Activated CD4-positive, alpha-beta T cell treated with anti-CD3 and anti-CD28 coated beads, Interleukin-2, amount 50 U/mL, for 4 hours (primary cell): Measurements from ENCODE around the gene PHLDB3.
"Not testable (repeated sequence)": the region's sequence is repeated elsewhere in the genome, so short reads cannot be mapped to it uniquely, and the experiment has no call there.

Experiments
- DNase-seq, 2 experiments: peaks; one replicate each; pipeline ENCODE4 v3.0.0-alpha.2; 2020

PHLDB3 gene

GRCh38 chr19:43466793-43467192, 37.8 kb downstream of the PHLDB3 start:
- DNase-seq, result no peak

- DNase-seq, result no peak
Measured at GRCh38 chr19:43465468-43466120, 39.0 kb downstream of the PHLDB3 start, which contains the start of gene LYPD3. LYPD3 (minus strand) TSS chr19:43465608; CDS start chr19:43465571, 37 bp downstream.

- no peak for DNase-seq
Measured at GRCh38 chr19:43464134-43464775, 40.3 kb downstream of the PHLDB3 start.

GRCh38 chr19:43463381-43464133, 41.0 kb downstream of the PHLDB3 start:
- DNase-seq, result peak; percentile 100

- DNase-seq, result no peak
Measured at GRCh38 chr19:43462785-43463380, 41.7 kb downstream of the PHLDB3 start.

GRCh38 chr19:43462383-43462782, 42.2 kb downstream of the PHLDB3 start:
- DNase-seq, result no peak

- DNase-seq, result no peak
Measured at GRCh38 chr19:43461303-43461702, 43.2 kb downstream of the PHLDB3 start.

- DNase-seq, result no peak
Measured at GRCh38 chr19:43460362-43461016, 44.1 kb downstream of the PHLDB3 start.

GRCh38 chr19:43457809-43458208, 46.7 kb downstream of the PHLDB3 start:
- DNase-seq, result no peak

- no peak for DNase-seq
Measured at GRCh38 chr19:43455321-43456113, 49.0 kb downstream of the PHLDB3 start.

- no peak for DNase-seq
Measured at GRCh38 chr19:43454031-43454430, 50.5 kb downstream of the PHLDB3 start.

GRCh38 chr19:43452582-43452981, 52.0 kb downstream of the PHLDB3 start:
- DNase-seq, result no peak

- no peak for DNase-seq
Measured at GRCh38 chr19:43450545-43450997, 54.0 kb downstream of the PHLDB3 start.

- no peak for DNase-seq
Measured at GRCh38 chr19:43447655-43448054, 56.9 kb downstream of the PHLDB3 start.

GRCh38 chr19:43446746-43447489, 57.6 kb downstream of the PHLDB3 start:
- peak; percentile 73 to 76 for DNase-seq

GRCh38 chr19:43445426-43445825, 59.1 kb downstream of the PHLDB3 start:
- DNase-seq, result no peak

- no peak for DNase-seq
Measured at GRCh38 chr19:43444531-43445287, 59.8 kb downstream of the PHLDB3 start.

- not testable (repeated sequence) for DNase-seq
Measured at GRCh38 chr19:43444091-43444490, 60.5 kb downstream of the PHLDB3 start.

- DNase-seq, result no peak
Measured at GRCh38 chr19:43441716-43442115, 62.8 kb downstream of the PHLDB3 start.

GRCh38 chr19:43439709-43440063, 64.9 kb downstream of the PHLDB3 start:
- no peak for DNase-seq
